HG03280 (cell line): ENCODE results near the gene TJP2.

Experiments
- ATAC-seq: cut with Tn5 transposase; IDR thresholded peaks from one replicate; pipeline ENCODE4 v1.9.1; 2021; ENCODE audit warnings: mild to moderate bottlenecking, moderate library complexity; ENCODE audit not compliant: unreplicated experiment

The TJP2 gene

GRCh38 chr9:69221036-69221435 is 47.0 kb downstream of the TJP2 start:
- ATAC-seq: no peak

GRCh38 chr9:69222970-69223369 is 48.9 kb downstream of the TJP2 start:
- ATAC-seq: no peak

GRCh38 chr9:69223605-69224004 is 49.5 kb downstream of the TJP2 start:
- ATAC-seq: no peak

GRCh38 chr9:69229367-69229766 is 55.3 kb downstream of the TJP2 start:
- no peak for ATAC-seq

- ATAC-seq: no peak
These were observed 58.1 kb downstream of the TJP2 start for GRCh38 chr9:69232135-69232534.

GRCh38 chr9:69234683-69235082 is 60.6 kb downstream of the TJP2 start:
- no peak for ATAC-seq

GRCh38 chr9:69236188-69236587 is 62.1 kb downstream of the TJP2 start:
- ATAC-seq: no peak

- ATAC-seq: no peak
These were observed 63.7 kb downstream of the TJP2 start for GRCh38 chr9:69237702-69238295.

GRCh38 chr9:69243116-69243515 is 69.0 kb downstream of the TJP2 start:
- ATAC-seq: no peak

GRCh38 chr9:69246629-69247028 is 72.6 kb downstream of the TJP2 start:
- ATAC-seq: no peak

- no peak for ATAC-seq
These were observed 73.9 kb downstream of the TJP2 start for GRCh38 chr9:69248005-69248404.

- ATAC-seq: no peak
These were observed 75.3 kb downstream of the TJP2 start for GRCh38 chr9:69249337-69249736.

GRCh38 chr9:69250681-69251080 is 76.6 kb downstream of the TJP2 start:
- no peak for ATAC-seq

GRCh38 chr9:69252436-69252835 is 78.4 kb downstream of the TJP2 start:
- ATAC-seq: no peak

GRCh38 chr9:69253057-69253456 is 79.0 kb downstream of the TJP2 start:
- ATAC-seq: no peak

GRCh38 chr9:69254223-69254622 is 80.1 kb downstream of the TJP2 start:
- ATAC-seq: no peak

- ATAC-seq: no peak
These were observed 81.5 kb downstream of the TJP2 start for GRCh38 chr9:69255591-69255990.

GRCh38 chr9:69258551-69258950 is 84.5 kb downstream of the TJP2 start:
- ATAC-seq: no peak

GRCh38 chr9:69260161-69260560 is 86.1 kb downstream of the TJP2 start:
- no peak for ATAC-seq

- ATAC-seq: no peak
These were observed 87.6 kb downstream of the TJP2 start for GRCh38 chr9:69261636-69262035.

- no peak for ATAC-seq
These were observed 90.4 kb downstream of the TJP2 start for GRCh38 chr9:69264526-69264925.

GRCh38 chr9:69265891-69266290 is 91.8 kb downstream of the TJP2 start:
- ATAC-seq: no peak

GRCh38 chr9:69272212-69272611 is 98.1 kb downstream of the TJP2 start:
- ATAC-seq: no peak
